GM20431 (cell line): ENCODE results near the gene PEX3.

Experiments used
- in situ Hi-C: fragments of 300-500 bp; cut with MseI, MboI; formaldehyde crosslinking; loops from one replicate; pipeline ENCODE4 v1.15.0; 2020; ENCODE audit warnings: low sequenced_read_pairs; ENCODE audit not compliant: unreplicated experiment

The PEX3 gene

DNA sequence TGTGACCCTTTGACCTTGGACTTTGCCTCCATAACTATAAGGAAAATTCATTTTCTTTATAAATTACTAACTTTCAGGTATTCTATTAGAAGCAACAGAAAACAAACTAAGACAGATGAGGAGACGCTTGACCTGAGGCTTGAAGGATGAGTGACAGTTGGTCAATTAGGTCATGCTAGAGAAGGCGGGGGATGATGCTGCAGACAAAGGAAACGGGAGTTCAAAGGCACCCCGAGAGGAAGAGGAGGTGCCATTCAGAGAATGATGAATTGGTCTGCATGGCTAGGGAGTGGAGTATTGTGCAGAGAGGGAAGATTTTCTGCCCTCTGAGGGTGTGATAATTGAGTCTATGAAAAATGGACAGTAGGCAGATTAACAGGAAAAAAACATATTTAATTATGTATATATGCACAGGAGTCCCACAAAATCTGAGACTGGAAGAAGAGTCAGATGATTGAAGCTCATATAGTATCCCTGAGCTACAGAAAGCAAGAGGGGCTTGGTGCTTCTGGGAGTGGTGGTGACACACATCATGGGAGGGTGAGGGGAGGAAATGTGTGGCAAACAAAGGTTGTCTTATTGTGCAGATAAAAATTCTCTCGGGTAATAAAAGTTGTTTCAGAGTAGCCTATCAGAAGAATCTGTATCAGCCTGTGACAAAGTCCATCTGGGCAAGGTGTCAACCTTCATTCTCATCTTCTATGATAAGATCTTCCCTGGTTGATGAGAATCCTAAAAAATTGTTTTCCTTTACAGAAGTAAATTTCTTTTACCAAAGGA lies 81.3 kb downstream of the PEX3 start:
- in situ Hi-C loops, result no loop called here

DNA sequence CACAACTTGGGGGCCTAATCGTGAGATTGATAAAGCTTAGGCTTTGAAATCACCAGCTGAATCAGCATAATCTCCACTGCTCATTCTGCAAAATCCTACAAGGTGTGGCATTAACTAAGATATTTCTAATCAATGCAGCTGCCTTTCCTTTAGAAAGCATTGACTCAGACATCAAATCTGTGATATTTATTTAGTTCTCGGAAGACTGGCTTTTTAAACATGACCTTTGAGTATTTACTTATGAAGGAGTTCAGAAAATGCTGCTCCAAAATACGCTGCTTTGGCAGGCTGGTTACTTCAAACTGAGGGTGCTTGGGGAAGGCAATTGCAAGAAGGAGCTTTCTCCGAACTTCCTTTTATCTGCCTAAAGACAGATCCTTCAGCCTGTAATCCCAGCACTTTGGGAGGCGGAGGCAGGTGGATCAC lies 84.6 kb downstream of the PEX3 start:
- in situ Hi-C loops, result no loop called here

- in situ Hi-C loops, result no loop called here
These were observed 85.9 kb downstream of the PEX3 start for GRCh38 chr6:143536461-143536865.

DNA sequence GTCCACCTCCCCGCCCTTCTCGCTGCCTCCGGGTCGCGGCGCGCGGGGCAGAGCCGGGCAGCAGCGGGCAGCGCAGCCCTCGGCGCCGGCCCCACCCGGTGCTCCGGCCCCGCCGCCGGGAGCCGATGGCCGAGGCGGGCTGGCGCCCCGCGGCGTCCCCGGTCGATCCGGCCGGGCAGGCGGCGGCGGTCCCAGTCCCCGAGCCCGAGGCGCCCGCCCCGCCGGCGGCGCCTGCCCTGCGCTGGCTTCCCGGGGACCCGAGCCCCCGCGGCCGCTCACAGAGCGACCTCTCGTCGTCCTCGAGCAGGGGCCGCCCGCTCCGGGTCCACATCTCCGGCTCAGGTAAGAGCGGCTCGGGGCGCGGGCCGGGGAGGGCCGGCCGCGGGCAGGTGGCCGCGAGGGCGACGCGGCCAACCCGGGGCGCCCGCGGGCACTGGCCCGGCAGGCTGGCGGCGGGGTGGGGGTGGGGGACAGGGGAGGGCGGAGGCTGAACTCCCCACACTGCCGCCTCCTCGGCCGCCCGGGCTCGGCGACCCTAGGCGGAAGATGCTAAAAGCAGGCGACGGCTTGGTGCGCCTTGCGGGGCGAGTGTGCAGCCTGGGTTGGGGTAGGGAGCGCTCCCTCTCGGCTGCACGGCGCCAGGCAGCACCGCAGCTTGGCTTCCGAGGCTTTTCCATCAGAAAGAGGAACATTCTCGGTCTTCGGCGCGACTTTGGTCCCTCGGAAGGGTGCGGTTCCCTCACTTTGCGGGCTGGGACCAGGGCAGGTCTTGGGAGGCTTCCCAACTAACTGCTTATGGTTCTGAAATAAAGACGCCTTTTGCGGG lies 86.5 kb downstream of the PEX3 start:
- in situ Hi-C loops, result no loop called here

- in situ Hi-C loops, result no loop called here
These were observed 87.8 kb downstream of the PEX3 start for GRCh38 chr6:143538374-143538773.

- in situ Hi-C loops, result no loop called here
These were observed 88.5 kb downstream of the PEX3 start for GRCh38 chr6:143539106-143539505.

DNA sequence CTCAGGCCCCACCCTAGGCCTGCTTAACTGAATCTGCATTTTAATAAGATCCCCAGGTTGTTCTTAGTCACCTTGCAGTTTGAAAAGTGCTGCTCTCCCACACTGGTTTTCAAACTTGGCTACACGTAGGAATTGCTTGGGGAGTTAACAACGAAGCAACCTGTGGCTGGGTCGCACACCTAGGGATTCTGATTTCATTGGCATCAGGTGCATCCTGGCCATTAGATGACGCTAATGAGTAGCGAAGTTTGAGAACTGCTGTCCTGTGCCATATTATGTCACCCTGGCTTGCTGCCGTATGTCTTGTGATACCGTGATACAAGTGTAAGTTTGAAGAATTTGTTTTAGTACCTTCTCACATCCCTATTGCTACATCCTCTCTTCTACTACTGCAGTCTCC lies 89.1 kb downstream of the PEX3 start:
- in situ Hi-C loops, result no loop called here

GRCh38 chr6:143540192-143540591 lies 89.6 kb downstream of the PEX3 start:
- in situ Hi-C loops, result no loop called here
